AG20443 (cell line): Measurements from ENCODE around the gene NOS1.
"Not testable (repeated sequence)": the region's sequence is repeated elsewhere in the genome, so short reads cannot be mapped to it uniquely, and the experiment has no call there.

Experiments used
- DNase-seq: peaks from one replicate; pipeline ENCODE4 v3.0.0; 2012; ENCODE audit warnings: low spot score, mixed read lengths

Gene NOS1

DNA sequence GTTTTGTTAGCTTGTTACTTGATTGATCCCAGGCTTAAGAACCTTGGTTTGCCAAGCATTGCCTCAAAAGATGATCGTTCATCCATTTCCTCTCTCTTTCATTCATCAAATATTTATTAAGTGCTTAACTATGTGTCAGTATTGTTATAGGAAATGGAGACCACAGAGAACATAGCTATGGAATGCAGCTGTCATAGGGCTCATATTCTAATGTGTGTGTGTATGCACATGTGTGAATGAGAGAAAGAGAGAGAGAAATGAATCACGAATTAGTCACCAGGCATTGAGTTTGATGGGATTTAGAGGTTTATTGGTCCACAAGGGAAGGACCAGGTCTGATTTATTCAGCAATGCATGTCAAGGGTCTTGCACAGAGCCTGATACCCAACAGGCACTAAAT is 100.2 kb downstream of the NOS1 start:
- DNase-seq: no peak

GRCh38 chr12:117255386-117255785 is 106.0 kb downstream of the NOS1 start:
- DNase-seq: no peak

- no peak for DNase-seq
Observed at GRCh38 chr12:117243488-117243887, 117.9 kb downstream of the NOS1 start.

GRCh38 chr12:117241697-117242096 is 119.7 kb downstream of the NOS1 start:
- DNase-seq: no peak

DNA sequence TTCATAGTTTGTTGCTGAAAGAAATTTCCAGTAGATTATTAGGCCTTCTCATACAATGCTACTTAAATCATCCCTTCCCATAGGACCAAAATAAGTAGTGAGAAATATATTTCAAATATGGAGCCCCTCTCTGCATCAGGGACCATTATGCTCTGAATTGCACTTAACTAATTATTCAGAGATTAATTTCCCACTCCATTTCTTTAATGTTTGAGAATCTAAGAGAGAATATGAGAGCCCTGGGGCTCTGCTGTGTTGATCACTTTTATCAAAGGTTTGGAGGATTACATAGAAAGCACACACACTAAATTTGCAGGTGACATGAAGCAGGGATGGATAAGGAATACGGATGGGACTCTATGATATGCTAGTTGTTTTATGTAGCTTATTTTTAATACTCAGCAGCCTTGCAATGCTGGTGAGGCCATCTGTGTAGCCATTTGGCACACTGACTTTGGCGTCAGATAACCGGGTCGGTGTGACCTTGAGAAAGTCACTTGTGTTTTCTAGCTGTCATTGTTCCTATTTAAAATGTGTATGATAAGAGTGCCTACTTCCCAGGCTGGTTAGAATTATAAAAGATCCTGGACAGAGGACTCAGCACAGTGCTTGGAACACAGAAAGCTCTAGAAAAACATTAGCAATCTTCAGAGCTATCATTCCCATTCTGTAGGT is 121.2 kb downstream of the NOS1 start:
- DNase-seq: no peak

DNA sequence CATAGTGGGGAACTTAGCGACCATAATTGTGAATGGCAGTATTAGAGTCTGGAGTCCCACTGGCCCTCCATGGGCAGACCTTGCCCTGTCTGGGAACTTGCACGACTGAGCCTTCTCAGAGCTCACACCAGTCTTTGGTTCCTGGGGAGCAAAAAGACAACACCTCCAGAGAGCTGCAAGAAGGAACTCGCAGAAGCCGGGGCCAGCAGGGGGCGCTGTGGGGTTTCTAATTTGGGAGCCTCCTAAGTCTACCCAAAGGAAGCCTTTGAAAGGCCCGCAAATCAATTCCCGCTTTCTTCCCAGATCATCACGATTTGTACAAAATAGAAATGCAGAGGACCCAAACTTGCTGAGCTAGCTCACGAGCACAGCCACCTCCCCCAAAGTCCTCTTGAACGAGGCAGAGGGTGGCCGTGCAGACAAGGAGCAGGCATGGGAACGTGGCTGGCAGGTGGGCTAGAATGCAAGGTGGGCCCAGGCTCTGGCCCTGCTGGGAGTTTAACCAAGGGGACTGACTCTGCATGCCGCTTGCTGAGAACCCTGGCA is 124.9 kb downstream of the NOS1 start:
- DNase-seq: peak; percentile 69

- DNase-seq: no peak
Observed at GRCh38 chr12:117235261-117235660, 126.2 kb downstream of the NOS1 start.

- DNase-seq: no peak
Observed at GRCh38 chr12:117234441-117234840, 127.0 kb downstream of the NOS1 start.

DNA sequence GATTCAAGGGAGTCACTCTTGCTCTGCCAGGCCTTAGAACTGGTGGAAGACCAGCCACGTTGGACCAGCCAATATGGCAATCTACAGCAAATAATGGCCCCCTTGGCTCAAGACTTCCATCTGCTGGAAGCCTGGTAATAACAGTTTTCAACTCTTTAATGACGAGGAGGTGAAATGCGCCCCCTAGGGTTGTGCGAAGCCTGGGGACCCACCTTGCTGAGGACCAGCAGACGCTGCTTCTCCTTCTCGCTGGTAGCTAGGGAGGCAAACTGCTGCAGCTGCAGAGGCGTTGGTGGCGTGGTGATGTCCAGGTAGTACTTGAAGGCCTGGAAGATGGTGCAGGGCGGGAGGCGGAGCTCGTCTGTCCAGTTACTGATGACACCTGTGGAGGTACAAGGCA is 129.7 kb downstream of the NOS1 start:
- no peak for DNase-seq

DNA sequence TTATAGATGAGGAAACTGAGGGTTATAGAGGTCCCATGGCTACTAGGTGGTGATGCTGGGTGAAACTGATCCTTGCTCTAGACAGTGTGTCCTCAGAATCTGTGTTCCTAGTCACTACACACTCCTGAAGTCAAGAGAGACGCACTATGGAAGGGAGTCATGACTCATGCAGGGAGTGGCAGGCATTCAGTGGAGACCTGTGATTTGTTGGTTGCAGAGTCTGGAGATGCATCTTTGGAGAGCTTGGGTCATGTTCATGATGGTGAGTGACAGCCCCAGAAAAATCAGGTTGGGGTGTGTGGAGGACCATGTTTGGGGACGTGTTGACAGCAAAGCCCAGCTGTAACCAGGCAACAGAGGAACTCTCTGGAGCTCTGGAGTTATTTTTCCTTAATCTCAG is 133.2 kb downstream of the NOS1 start:
- DNase-seq: peak; percentile 28

- no peak for DNase-seq
Observed at GRCh38 chr12:117227000-117227653, 134.3 kb downstream of the NOS1 start.

DNA sequence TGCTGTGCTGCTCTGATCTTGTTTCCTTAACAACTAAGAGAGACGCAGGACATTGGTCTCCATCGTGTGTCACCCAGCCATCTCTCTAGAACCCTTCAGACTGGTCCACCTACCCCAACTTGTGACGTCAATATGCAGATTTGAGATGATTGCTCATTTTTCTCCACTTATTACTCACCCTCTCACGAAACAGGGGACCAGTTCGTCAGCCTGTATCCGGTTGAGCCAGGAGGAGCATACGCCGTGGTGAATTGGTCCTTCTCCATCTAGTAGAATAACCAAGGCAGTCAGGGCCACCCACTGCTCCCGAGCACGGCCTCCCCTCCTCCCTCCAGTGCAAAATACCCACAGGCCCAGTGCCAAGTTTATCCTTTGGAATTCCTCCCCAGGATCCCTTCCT is 134.9 kb downstream of the NOS1 start:
- no peak for DNase-seq

DNA sequence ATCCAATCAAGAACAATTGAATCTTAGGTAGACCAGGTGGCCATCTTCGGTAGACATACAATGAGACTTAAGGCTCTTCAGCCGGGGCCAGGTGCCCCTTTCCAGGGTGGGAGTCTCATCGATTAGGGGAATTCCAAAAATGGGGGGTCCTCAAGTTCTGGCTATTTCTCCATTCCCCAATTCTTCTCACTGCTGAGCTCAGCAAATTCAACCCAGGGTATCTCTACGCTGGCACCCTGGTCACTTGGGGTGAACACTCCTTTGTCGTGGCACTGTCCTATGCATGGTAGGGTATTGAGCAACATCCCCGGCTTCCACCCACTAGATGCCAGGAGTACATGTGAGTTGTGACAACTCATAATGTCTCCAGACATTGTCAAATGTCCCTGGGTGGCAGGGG is 136.2 kb downstream of the NOS1 start:
- DNase-seq: no peak

DNA sequence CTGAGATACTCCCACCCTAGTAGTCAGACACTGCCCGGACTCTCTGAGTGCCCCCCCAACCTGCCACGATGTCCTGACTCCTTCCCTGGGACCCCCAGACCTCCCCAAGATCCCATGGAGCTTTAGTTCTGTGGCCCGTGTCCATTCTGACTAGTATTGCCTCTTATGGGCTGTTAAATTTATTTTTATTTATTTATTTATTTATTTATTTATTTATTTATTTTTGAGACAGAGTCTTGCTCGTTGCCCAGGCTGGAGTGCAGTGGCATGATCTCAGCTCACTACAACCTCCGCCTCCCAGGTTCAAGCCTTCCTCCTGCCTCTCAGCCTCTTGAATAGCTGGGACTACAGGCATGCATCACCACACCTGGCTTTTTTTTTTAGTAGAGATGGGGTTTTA is 140.5 kb downstream of the NOS1 start:
- DNase-seq: not testable (repeated sequence)

- no peak for DNase-seq
Observed at GRCh38 chr12:117218149-117218548, 143.3 kb downstream of the NOS1 start.

DNA sequence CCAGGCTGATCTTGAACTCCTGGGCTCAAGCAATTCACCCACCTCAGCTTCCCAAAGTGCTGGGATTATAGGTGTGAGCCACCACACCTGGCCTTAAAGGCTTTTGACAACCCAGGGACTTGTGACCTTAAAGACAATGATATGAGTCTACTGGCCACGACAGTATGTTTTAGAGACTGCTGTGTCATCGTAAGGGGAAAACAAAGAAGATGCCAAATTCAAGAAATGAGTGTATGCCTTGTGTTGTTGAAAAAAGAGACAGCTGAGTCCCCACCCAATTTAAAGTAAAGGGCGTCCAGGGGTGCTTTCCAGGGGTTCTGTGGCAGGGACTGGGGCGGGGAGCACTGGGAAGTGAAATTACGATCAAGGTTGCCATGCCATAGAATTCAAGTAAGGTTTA is 144.7 kb downstream of the NOS1 start:
- no peak for DNase-seq

DNA sequence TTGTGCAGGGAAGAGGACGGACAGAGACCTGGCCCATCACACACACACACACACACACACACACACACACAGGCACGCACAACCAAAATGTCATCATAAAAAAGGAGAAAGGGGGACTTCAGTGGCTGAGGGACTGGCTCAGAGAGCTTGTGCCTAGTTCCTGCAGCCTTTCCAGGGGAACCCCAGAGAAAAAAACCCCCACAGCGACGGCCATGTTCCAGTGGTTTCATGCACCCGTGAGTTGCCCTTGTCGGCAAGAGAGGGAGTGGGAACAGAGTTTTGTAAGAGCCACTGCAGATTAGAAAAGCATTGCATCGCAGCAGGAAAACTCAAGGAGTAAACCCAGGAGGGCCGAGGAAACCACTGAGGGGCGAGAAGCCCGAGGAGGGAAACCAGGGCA is 146.6 kb downstream of the NOS1 start:
- DNase-seq: no peak

GRCh38 chr12:117213295-117213808 is 148.1 kb downstream of the NOS1 start:
- no peak for DNase-seq

DNA sequence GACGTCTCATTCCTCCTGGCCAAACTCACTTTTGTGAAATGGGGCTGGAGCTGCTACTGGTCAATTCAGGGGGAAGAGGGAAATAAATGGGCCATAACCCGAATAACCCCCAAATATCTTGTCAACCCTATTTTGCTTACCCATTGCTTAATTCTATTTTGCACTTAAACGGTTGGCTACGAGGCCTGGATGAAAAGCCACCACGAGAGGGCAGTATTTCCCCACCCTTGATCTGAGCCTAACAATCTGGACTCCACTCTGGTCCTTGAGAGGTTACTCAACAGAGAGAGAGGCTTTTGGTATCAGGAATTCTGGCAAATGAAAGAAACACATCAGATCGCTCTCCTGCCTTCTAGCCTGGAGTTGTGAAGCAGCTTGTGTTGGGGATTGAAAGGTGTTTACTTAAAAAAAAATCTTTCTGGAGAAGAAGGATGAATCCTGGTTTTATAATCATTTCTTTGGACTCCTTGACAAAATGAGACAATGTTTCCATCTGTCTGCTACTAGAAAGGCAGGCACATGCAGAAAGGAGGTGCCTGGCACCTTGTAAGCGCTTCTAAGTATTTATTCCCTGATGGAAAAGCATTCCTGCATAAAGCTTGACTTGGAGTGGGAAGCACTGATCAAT is 148.7 kb downstream of the NOS1 start:
- peak; percentile 89 for DNase-seq

GRCh38 chr12:117210266-117210918 is 151.0 kb downstream of the NOS1 start:
- no peak for DNase-seq

DNA sequence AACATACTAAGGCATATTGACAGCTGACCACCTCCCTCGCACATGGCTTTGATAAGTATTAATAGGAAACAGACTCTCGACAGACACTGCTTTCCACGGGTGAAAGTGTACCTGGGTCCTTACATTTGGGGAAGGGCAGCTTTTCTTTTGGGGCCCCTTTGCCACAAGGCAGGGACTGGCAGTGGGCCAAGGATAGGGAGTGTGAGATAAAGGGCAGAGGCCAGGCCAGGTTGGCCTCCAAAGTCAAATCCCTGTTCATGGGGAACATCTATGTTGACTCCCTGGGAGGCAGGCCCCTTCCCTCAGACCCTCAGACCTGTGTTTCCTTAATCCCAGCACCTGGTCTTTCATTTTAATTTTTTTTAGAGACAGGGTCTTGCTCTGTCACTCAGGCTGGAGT is 151.8 kb downstream of the NOS1 start:
- DNase-seq: no peak

GRCh38 chr12:117208811-117209455 is 152.5 kb downstream of the NOS1 start:
- no peak for DNase-seq
